Cardiac muscle cell (in vitro differentiated cells and primary cell): Measurements from ENCODE around the gene UTP3. TPM values are rescaled to one million over a fixed set of nuclear protein-coding genes. Genes with fewer than 3 reads are reported as not detected.
"Not testable (repeated sequence)": the region's sequence is repeated elsewhere in the genome, so short reads cannot be mapped to it uniquely, and the experiment has no call there.

Experiments
- DNase-seq, 2 donors: peaks; one replicate each; pipeline versions ENCODE4 v3.0.0 to v3.0.0-alpha.2; 2010 to 2017; ENCODE audit warnings: low read depth in 1 of 2, low spot score in 1 of 2
- H3K27ac ChIP-seq: fragments of 200-600 bp; sonication (generic); 2 replicates; pipeline ENCODE4 v1.5.1; 2016
- H3K27me3 ChIP-seq: fragments of 200-600 bp; sonication (generic); 2 replicates; pipeline ENCODE4 v1.6.0; 2016; ENCODE audit warnings: control low read depth
- H3K36me3 ChIP-seq: fragments of 200-600 bp; sonication (generic); 2 replicates; pipeline ENCODE4 v1.5.1; 2016; ENCODE audit warnings: control low read depth
- H3K4me1 ChIP-seq: fragments of 200-600 bp; sonication (generic); 2 replicates; pipeline ENCODE4 v1.8.1; 2017; ENCODE audit warnings: low read depth, mild to moderate bottlenecking, mixed run types
- H3K4me3 ChIP-seq: fragments of 200-600 bp; sonication (generic); 2 replicates; pipeline ENCODE4 v1.5.1; 2016; ENCODE audit warnings: mild to moderate bottlenecking
- H3K9me3 ChIP-seq: fragments of 200-600 bp; sonication (generic); 2 replicates; pipeline ENCODE4 v1.5.1; 2017; ENCODE audit warnings: low read depth, mild to moderate bottlenecking, control low read depth
- polyA plus RNA-seq: library from polyadenylated mRNA; unstranded; fragments of >200 nt; fragmentation: Nextera tagmentation; extraction: Ambion mirVana; gene quantifications from 2 replicates; pipeline ENCODE4 v1.2.1, GENCODE V29; 2016
- total RNA-seq: library from RNA; depleted of rRNA; stranded (reverse); fragments of >200 nt; gene quantifications from 2 replicates; pipeline ENCODE4 v1.2.3, GENCODE V29; 2016
- TF ChIP-seq, protein P1 (sequence below): IDR thresholded peaks from 2 replicates; pipeline ENCODE4 v1.5.1; 2012; ENCODE audit warnings: low read depth, mild to moderate bottlenecking, low read length

UTP3 gene
- total and polyA plus RNA-seq, 2 experiments from 2014 or later, result 15.5 to 18.4 TPM

DNA sequence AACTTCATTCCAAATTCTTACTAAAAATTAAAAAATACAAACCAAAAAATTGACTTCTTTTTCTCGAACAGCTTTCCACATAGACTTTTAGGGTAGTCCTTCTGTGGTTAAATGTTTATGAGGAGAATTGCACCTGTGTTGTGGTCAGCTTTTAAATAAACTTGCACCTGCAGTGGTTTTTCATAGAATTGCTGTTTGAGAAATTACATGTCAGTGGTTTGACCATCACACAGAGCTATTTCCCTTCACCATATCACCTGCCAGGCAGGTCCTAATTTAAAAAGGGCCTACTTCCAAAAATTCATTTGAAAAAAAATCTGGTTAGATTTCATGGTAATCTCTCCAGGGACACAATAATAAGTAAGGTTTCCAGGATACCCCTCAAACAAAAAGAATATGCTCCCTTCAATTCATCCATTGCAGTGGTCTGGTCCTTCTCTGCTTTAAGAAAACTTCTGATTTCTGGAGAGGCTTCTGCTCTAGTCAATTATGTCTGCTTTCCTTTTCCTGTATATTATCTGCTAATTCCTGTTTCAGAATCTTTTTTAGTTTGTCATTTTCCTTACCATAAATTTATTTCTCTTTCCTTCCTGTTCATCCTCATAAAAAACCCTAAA lies 9.8 kb upstream of the UTP3 start:
- DNase-seq, result no peak
- no peaks in the 10 kb centered on the region for H3K9me3 ChIP-seq
- no peak overlapping the region for H3K4me3 ChIP-seq
- H3K36me3 ChIP-seq, result no peaks in the 10 kb centered on the region
- no peaks in the 10 kb centered on the region for H3K27me3 ChIP-seq
- no peaks in the 10 kb centered on the region for H3K4me1 ChIP-seq
- no peak overlapping the region for H3K27ac ChIP-seq
- TF ChIP-seq, protein P1, sequence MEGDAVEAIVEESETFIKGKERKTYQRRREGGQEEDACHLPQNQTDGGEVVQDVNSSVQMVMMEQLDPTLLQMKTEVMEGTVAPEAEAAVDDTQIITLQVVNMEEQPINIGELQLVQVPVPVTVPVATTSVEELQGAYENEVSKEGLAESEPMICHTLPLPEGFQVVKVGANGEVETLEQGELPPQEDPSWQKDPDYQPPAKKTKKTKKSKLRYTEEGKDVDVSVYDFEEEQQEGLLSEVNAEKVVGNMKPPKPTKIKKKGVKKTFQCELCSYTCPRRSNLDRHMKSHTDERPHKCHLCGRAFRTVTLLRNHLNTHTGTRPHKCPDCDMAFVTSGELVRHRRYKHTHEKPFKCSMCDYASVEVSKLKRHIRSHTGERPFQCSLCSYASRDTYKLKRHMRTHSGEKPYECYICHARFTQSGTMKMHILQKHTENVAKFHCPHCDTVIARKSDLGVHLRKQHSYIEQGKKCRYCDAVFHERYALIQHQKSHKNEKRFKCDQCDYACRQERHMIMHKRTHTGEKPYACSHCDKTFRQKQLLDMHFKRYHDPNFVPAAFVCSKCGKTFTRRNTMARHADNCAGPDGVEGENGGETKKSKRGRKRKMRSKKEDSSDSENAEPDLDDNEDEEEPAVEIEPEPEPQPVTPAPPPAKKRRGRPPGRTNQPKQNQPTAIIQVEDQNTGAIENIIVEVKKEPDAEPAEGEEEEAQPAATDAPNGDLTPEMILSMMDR, result no peak

GRCh38 chr4:70680934-70681333 lies 7.4 kb upstream of the UTP3 start:
- no peaks in the 10 kb centered on the region for H3K9me3 ChIP-seq
- no peaks in the 10 kb centered on the region for H3K4me1 ChIP-seq
- no peak for DNase-seq
- H3K36me3 ChIP-seq, result no peaks in the 10 kb centered on the region
- peaks cover 11% of the 10 kb centered on the region for H3K27me3 ChIP-seq
- H3K27ac ChIP-seq, result no peak overlapping the region
- H3K4me3 ChIP-seq, result no peak overlapping the region
- TF ChIP-seq, protein P1, result no peak

DNA sequence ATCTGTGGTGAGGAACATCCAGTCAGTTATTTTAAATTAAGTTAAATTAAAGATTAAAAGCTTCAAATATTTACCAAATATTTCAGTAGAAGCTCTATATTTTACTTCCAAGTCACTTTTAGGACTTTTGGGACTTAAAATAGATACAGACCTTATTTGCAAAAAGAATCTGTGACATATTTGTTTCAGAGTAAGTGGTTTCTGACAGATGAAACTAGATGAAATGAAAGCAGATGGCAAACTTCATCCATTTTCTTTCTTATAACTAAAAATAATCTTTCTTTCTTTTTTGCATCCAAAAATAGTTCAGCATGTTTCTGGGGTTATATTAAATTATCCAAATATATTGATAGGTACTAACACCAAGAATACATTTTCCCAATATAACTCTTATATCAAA lies 6.6 kb upstream of the UTP3 start:
- TF ChIP-seq, protein P1, result no peak
- no peaks in the 10 kb centered on the region for H3K36me3 ChIP-seq
- no peak overlapping the region for H3K4me3 ChIP-seq

DNA sequence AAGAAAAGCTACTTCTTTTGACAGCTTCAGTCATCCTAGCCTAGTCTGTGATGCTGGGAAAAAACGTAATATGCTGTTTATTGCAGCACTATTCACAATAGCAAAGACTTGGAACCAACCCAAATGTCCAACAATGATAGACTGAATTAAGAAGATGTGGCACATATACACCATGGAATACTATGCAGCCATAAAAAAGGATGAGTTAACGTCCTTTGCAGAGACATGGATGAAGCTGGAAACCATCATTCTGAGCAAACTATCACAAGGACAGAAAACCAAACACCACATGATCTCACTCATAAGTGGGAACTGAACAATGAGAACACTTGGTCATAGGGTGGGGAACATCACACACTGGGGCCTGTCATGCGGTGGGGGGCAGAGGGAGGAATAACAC lies 6.2 kb upstream of the UTP3 start:
- not testable (repeated sequence) for H3K27ac ChIP-seq, H3K9me3 ChIP-seq, H3K4me3 ChIP-seq, DNase-seq, H3K36me3 ChIP-seq, H3K4me1 ChIP-seq
- peaks cover 11% of the 10 kb centered on the region for H3K27me3 ChIP-seq

More for the DNA sequence above, 6.6 kb upstream of the UTP3 start:
- H3K9me3 ChIP-seq, result no peaks in the 10 kb centered on the region
- H3K27me3 ChIP-seq, result peaks cover 11% of the 10 kb centered on the region
- DNase-seq, result no peak
- no peaks in the 10 kb centered on the region for H3K4me1 ChIP-seq
- H3K27ac ChIP-seq, result no peak overlapping the region

GRCh38 chr4:70687392-70687791 lies 940 bp upstream of the UTP3 start:
- Histone ChIP-seq H3K36me3 (no peaks in the 10 kb centered on the region), H3K27ac (peak overlapping the region; percentile 95), H3K4me3 (peak overlapping the region; percentile 87), H3K4me1 (peaks cover 13% of the 10 kb centered on the region), H3K9me3 (no peaks in the 10 kb centered on the region), H3K27me3 (peaks cover 11% of the 10 kb centered on the region)
- no peak for DNase-seq
- TF ChIP-seq, protein P1, result no peak

GRCh38 chr4:70688795-70689231 lies 481 bp downstream of the UTP3 start:
- no peaks in the 10 kb centered on the region for H3K36me3 ChIP-seq
- peaks cover 13% of the 10 kb centered on the region for H3K4me1 ChIP-seq
- DNase-seq, result no peak
- no peaks in the 10 kb centered on the region for H3K9me3 ChIP-seq
- H3K27ac ChIP-seq, result peak overlapping the region; percentile 95
- H3K27me3 ChIP-seq, result peaks cover 11% of the 10 kb centered on the region
- TF ChIP-seq, protein P1, result no peak
- peak overlapping the region; percentile 87 for H3K4me3 ChIP-seq
